ENCODE measurements around the gene HOXD9. TPM values are rescaled to one million over a fixed set of nuclear protein-coding genes. Genes with fewer than 3 reads are reported as not detected.
A peak's percentile ranks its signal among the peaks of the same experiment; 100 is the strongest.

Gene HOXD9
- total RNA-seq, 1 experiment from 2014 or later, result not detected

GRCh38 chr2:176157499-176158185, 35.1 kb downstream of the HOXD9 start:
- Histone ChIP-seq H3K4ac (ENCODE audit: low read depth, low read length) (no peak overlapping the region), H4K8ac (replicated peaks; ENCODE audit: insufficient read length, low read depth, low read length) (no peak overlapping the region)

More at GRCh38 chr2:176157499-176158185, 35.1 kb downstream of the HOXD9 start:
- Histone ChIP-seq H4K20me1 (ENCODE audit: control insufficient read depth, insufficient read depth, insufficient read length) (peaks cover 2% of the 10 kb centered on the region), H3K56ac (ENCODE audit: insufficient read length, low read depth, low read length) (no peak overlapping the region), H2BK20ac (ENCODE audit: low read depth, low read length, poor library complexity, severe bottlenecking) (no peak overlapping the region), H3K79me2 (ENCODE audit: insufficient read depth, low read length) (no peaks in the 10 kb centered on the region), H4K5ac (ENCODE audit: insufficient read length, low read depth, low read length) (no peak overlapping the region), H3K27me3 (ENCODE audit: insufficient read depth, low read length) (peaks cover 100% of the 10 kb centered on the region), H4K91ac (ENCODE audit: insufficient read length, low read depth, low read length) (no peak overlapping the region), H3K18ac (ENCODE audit: insufficient read length, low read depth, low read length) (no peak overlapping the region), H3K9me3 (ENCODE audit: control insufficient read depth, low read depth, low read length) (no peaks in the 10 kb centered on the region), H3K9ac (ENCODE audit: extremely low read depth, insufficient read length, low read length) (no peak overlapping the region), H2AK5ac (ENCODE audit: insufficient read length, low read length) (no peak overlapping the region), H3K14ac (ENCODE audit: insufficient read depth, low read length) (no peak overlapping the region), H2BK5ac (ENCODE audit: insufficient read length, low read length) (no peak overlapping the region), H2BK12ac (ENCODE audit: insufficient read length, low read depth, low read length) (no peak overlapping the region), H2BK15ac (ENCODE audit: low read depth, low read length) (no peak overlapping the region), H2AFZ (ENCODE audit: low read length) (no peak overlapping the region), H3K23ac (ENCODE audit: insufficient read length, low read depth, low read length) (no peak overlapping the region), H3T11ph (ENCODE audit: low read length) (no peak overlapping the region), H3K27ac (ENCODE audit: insufficient read length, low read depth, low read length) (no peak overlapping the region), H3K4me2 (ENCODE audit: insufficient read depth, insufficient read length, low read length) (no peak overlapping the region), H3K79me1 (ENCODE audit: insufficient read depth, low read depth, low read length, poor library complexity, severe bottlenecking) (no peaks in the 10 kb centered on the region), H3K23me2 (ENCODE audit: insufficient read length, low read depth, low read length, poor library complexity, severe bottlenecking) (no peaks in the 10 kb centered on the region), H3K4me1 (ENCODE audit: insufficient read depth, low read length) (no peaks in the 10 kb centered on the region; the same call in 1 of the 2 replicates), H2BK120ac (ENCODE audit: low read depth, low read length, poor library complexity, severe bottlenecking) (no peak overlapping the region)
- Mint-ChIP-seq H3K4me3 (peak overlapping the region in 1 of 2 experiments; percentile 8; a peak in 2 of 5 replicates), H3K27me3 (ENCODE audit: low read depth) (peaks cover 100% of the 10 kb centered on the region), H3K4me1 (peaks cover 6 to 24% of the 10 kb centered on the region in 2 experiments; a peak in 3 of 4 replicates), H3K9me3 (peaks cover 0 to 5% of the 10 kb centered on the region in 2 experiments; a peak in 3 of 5 replicates), H3K36me3 (ENCODE audit: insufficient read depth in 1 of 3, low read depth in 3 of 3) (no peaks in the 10 kb centered on the region; a peak in 1 of 7 replicates), H3K27ac (no peak overlapping the region)
- no CpG with 5 or more reads among the region's 43 CpGs for WGBS (ENCODE audit: extremely low coverage, insufficient read length, low lambda C conversion rate)
- DNase-seq, result peak; percentile 62
- no peak for TF ChIP-seq CTCF (conservative IDR thresholded peaks at IDR 0.05)

Data from H9 (cell line).